ENCODE results near the gene HECTD4.
"Not testable (repeated sequence)": the region's sequence is repeated elsewhere in the genome, so short reads cannot be mapped to it uniquely, and the experiment has no call there.

HECTD4 gene

DNA sequence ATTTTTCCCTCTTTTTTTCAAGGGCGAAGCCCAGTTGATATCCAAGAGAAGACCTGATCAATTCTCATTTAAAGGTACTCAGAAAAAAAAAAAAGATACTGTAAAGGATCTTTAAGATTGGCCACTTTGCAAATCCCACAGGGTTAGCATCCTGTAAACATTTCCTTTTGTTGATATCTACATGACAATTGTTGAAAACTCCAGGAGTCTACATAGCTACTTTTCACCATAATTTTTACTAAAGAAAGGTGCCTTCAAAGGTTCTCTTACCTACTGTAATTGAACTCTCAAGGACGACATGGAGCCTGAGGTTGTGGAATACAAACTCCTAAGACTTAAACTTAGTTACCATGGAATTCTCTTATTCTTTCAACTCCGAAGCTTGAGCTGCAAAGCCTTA is 125.5 kb downstream of the HECTD4 start:
- DNase-seq: no peak

DNA sequence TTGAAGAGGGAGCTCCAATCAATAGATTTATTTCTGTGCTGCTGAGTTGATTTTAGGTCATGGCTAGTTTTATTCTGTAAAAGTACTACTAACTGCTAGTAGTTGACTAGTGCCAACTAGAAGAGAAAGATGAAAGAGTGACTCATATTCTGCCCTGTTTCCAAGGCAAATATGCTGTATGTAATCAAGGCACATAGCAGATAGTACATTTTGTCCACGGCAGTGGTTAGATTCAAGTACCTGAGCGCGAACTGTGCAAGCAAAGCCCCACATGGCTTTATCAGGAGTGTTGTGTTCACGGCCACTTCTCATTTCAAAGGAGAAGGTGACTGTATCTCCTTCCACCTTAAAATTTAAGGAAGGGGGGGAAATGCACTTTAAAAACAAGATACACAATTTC is 130.0 kb downstream of the HECTD4 start:
- DNase-seq: no peak

DNA sequence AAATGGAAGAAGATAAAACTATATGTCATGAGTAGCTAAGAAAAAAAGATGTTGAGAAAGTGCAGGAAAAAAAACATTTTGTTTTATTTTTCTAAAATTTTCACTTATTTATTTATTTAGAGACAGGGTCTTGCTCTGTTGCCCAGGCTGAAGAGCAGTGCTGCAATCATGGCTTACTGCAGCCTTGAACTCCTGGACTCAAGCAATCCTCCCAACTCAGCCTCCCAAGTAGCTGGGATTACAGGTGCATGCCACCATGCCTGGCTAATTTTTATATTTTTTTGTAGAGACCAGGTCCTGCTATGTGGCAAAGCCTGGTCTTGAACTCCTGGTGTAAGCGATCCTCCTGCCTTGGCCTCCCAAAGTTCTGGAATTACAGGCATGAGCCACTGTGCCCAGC is 137.3 kb downstream of the HECTD4 start:
- DNase-seq: not testable (repeated sequence)

DNA sequence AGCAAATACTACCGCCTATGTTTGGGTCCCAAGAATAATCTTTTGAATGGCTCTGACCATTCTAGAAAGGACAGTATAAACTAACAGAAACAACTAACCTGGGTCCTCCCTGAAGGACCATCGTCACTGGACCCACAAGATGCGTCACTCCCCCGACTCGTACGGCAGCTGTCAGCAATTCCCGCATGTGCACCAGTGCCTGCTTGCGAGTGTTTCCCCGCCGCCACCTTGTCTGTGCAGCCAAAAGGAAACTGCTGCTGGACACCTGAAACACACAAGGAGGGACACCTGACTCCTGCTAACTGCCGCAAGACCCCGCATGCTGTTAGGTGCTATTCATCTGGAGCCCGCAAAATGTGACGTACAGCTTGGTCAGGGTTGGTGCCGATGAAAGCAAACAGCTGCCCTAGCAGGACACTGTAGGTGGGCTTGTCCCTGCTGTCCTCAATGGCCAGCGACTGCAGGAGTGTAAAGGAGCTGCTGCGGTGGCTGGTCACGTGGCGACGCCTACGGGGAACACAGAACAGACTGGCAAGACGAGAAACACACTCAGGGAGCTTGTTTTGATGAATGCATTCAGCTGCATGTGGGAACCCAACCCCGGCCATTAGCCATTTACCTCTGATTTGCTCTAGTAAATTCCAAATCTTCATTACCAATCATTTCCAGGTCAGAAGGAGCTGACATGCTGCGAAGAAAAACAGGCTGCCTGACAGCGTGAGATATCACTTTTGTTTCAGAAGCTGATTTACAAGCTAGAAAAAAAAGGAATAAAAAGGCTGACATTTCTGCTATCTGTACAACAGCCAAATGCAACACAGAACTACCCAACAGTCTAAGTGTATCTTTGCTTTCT is 138.7 kb downstream of the HECTD4 start:
- DNase-seq: no peak

DNA sequence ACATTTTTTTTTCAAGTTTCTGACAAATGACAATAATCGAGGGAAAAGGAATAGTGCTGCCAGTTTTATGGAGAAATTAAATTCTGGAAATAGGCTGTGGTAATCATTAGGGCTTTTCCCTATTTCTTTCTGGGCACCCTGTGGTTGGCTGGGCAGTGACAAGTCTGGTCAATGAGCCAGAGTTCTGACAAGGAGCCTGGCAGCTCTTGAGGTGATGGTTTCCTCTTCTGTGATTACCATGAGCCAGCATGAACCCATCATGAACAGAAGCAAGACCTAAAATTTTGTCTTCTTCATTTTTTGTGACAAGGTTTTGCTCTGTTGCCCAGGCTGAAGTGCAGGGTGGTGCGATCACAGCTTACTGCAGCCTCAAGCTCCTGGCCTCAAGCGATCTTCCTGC is 141.1 kb downstream of the HECTD4 start:
- DNase-seq: no peak

DNA sequence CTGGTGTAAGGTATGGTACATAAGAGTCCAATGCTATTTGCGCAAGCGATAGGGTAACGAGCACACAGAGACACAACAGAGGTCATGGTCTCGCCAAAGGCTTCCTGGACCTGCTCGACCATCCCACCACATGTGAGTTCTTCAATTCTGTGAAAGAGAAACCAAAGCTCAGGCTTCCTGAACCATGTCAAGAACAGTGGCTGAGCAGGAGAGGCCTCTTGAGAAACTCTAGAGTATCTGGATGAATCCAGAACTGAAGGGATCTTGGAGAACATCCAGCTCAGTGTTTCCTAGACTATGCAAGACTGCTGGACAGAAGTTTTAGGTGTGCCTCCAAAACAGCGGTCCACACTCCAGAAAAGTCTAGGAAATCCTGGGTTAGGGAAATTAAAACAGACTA is 142.3 kb downstream of the HECTD4 start:
- DNase-seq: no peak

DNA sequence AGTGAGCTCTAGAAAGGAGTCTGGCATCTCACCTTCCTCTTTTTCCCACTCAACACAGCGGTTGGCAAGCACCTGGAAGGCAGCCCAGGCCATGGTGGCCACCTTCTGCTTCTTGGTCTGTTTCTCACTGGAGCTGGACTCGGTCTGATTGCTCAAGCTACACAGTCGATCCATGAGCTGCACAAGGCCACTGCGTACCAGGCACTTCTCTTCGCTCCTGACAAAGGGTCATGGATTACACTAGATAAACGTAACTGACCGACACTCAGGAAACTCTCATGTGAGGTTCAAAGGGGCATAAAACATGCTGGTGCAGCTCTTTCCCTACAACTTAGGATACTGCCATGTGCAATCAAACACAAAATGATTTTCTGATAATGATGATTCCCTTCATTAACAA is 143.2 kb downstream of the HECTD4 start:
- DNase-seq: no peak

DNA sequence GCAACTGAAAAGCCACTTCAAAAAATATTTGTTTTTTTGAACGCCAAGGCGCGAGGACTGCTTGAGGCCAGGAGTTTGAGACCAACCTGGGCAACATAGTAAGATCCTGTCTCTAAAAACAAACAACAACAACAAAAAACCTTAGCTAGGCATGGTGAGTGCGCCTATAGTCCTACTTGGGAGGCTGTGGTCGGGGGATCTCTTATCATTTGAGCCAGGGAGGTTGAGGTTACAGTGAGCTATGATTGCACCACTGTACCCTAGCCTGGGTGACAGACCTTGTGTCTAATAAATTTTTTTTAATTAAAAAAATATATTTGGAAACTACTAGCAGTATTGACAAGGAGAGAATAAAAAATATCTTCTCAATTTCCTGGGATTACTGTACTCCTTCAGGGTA is 143.8 kb downstream of the HECTD4 start:
- DNase-seq: no peak

DNA sequence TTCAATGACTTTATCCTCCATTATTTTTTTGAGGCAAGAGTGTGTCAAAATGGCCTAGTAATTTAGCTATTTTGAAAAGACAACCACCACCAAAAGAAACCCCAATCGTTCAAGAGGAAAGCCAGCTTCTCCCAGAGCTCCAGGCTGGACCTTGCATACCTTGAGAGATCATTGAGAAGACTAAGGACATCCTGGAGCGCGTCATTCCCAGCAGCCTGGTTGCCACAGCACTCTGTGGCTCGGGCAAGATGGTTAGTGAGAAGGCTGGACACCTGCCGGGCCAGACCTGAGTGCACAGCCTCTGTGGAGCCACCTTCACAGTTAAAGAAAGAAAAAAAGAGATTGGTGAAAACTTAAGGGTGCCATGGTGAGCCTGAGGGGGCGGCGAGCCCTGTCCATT is 145.4 kb downstream of the HECTD4 start:
- DNase-seq: no peak

DNA sequence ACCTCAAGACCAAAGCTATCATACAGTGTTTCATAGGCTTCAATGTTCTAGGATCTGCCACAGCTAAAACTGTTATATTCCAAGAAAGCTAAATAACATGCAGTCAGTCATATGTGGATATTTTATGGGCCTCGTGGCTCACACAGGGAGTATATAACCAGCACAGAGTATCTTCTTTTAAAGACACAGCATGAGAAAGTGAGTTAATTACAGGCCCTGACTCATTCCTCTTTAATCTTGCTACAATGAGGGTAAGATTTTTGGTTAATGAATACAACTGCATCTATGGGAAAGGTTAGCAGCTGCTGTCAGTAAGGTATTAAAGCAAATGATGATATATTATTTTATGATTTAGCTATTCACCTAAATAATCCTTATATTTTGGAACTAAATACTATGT is 145.8 kb downstream of the HECTD4 start:
- no peak for DNase-seq

DNA sequence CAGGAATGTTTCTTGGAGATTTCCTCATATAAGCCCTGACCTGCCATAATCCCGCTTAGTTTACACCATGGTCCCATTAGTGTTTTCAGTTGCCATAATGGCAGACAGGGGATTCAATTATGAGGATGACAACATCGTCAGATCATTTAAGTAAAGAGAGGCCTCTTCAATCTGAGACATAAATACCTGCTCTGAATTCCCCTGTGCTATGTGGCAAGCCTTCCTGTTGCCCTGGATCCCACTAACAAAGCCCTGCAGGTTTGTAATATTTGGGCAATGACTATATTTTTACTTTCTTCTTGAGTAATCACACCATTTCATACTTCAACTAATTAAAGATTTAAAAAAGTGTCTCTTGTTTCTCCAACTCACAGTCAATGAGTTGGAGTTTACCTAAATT is 147.9 kb downstream of the HECTD4 start:
- DNase-seq: no peak

DNA sequence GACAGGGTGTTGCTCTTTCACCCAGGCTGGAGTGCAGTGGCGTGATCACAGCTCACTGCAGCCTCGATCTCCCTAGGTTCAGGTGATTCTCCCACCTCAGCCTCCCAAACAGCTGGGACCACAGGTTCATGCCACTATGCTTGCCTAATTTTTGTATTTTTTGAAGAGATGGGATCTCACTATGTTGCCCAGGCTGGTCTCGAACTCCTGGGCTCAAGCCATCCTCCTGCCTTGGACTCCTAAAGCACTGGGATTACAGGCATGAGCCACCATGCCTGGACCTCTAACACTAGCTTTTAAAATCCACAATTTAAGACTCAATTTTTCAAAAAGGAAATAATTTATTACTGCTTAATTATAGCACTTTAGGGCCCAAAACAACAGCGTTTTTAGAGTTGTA is 149.0 kb downstream of the HECTD4 start:
- no peak for DNase-seq

DNA sequence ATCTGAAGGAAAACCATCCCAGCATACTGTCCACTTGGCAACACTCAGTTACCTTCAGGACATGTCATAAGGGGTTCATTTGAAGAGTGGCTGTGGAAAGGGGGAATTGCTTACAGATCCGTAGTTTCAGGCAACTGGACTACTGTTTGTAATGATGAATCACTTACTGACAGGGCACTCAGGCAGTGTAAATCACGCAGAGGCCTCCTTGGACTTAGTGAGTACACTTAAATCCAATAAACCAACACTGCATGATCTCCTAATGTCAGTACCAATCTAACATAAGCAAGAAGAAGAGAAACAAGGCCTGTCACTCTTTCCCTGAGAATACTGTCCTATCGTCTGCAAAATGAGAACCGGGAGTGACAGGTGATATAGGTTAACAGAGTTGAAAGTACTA is 152.1 kb downstream of the HECTD4 start:
- no peak for DNase-seq

DNA sequence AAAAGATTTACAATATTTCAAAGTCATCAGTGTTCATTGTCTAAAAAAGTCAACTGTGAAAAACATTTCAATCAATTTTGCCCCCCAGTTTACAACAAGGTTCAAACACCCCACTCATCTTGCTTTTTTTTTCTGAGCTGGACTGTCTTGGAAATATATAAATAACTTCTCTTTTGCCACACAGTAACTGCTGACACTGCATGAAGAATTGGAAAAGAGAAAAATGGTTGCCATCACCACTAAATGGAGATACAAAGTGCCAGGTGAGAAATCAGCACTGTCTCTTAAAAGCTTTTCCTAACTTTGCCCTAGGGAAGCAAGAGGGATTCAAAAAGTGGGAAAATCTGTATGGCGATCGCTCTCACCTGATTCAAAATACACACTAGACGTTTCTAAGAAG is 155.5 kb downstream of the HECTD4 start:
- no peak for DNase-seq

DNA sequence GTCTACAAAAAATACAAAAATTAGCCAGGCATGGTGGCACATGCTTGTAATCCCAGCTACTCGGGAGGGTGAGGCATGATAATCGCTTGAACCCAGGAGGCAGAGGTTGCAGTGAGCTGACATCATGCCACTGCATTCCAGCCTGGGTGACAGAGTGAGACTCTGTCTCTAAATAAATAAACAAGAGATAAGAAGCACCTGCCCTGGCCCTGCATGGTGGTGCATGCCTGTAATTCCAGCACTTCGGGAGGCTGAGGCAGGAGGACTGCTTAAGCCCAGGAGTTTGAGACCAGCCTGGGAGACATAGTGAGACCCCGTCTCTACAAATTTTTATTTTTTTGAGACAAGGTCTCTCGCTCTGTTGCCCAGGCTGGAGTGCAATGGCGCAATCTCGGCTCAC is 161.6 kb downstream of the HECTD4 start:
- not testable (repeated sequence) for DNase-seq

DNA sequence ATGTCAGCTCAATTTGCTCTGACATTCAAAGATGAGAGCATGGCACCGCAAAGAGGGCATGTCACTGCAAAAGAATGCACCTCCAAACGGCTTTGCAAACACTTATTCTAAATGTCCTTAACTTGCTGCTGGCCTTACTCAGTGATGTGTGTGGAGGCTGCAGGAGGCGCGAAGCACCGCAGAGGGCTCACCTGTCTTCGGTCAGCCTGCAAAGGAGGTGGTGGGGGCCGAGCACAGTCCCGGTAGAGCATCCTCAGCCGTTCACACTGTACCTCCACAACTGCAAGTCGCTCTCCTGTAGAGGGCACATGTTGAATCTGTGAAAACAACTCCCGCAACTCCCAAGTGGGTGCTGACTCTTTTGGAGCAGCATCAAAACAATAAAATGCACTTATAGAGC is 163.0 kb downstream of the HECTD4 start:
- no peak for DNase-seq

DNA sequence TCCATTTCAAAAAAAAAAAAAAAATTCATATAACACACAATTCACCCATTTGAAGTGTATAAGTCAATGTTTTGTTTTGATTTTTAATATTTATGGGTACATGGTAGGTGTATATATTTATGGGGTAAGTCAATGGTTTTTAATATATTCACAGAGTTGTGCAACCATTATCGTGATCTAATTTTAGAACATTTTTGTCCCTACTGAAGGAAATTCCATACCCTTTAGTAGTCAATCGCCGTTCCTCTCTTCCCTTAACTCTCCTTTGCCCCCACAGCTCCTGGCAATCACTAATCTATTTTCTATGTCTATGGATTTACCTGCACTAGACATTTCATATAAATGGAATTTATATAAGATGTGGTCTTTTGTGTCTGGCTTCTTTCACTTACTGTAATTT is 164.1 kb downstream of the HECTD4 start:
- no peak for DNase-seq

DNA sequence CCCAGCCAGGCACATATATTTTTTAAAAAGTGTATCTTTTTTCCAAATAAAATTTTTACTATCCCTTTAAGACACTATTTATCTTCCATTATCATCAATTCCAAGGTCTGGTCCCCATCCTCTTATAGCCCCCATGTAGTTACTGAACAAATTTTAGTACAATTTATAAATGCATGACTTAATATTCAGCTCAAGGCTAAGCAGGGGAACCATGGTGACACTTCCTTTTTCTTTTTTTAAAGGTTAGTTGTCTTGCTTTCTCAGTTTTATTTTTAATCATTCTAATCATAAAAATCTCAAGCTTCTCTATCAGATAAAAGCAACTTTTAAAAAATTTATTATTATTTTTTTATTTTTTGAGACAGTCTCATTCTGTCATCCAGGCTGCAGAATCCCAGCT is 164.6 kb downstream of the HECTD4 start:
- DNase-seq: no peak

DNA sequence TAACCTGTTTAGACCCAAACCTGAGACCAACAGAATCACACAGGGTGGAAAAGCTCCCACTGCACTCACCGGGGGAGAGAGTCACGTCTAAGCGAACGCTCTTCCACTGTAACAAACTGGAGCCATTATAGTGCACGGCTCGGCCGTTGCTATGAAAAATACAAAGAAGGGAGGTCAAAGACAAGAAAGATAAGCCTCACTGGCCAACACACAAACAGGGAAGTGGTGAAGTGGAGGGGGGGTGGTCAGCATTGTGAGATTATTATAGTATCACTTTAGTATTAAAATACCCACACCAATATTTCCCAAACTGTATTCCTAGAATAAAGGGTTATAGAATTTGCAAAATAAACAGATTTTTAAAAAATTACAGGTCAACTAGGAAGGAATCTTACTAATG is 166.0 kb downstream of the HECTD4 start:
- no peak for DNase-seq

DNA sequence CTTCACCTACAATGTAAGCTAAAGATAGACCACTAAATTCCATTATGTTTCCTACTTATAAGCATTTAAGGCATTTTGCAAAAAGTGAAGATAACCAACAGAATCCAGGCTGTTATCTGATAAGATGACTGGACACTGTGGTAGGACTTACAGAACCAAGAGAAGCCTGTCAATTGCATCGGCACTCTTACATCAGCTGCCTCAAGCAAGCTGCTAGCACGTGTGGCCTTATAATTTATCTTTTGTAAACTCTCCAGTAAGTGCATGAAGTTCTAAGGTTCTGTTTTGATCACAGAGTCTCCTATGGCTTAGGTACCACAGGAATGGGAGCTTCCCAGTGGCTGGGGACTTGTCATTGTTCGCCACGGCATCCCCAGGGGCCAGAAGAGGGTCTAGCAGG is 168.2 kb downstream of the HECTD4 start:
- DNase-seq: no peak

DNA sequence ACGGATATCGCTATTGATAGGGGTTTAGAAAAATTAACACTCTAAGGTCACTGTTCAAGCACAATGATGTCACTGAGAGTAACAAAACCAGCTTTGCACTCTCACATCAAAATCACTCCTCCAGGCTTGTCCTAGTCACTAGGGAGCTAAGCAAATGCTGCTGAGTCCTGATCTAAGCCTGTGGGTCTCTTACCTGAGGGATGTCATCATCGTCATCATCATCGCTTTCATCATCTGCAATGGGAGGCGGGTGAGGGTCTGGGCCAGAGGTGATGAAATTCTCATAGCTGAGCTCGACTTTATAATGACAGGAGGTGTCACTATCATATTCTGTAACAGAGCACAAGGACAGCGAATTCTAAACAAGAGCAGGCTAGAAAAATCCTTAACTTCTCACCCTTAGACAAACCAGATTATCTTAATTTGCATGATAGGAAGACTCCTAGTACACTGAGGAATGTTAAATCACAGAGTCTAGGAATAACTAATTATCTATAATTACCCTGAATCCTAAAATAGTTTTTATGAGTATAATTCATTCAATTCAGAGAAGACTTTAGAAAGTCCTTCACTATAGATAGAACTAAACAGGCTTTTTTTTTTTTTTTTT is 173.8 kb downstream of the HECTD4 start:
- DNase-seq: no peak

DNA sequence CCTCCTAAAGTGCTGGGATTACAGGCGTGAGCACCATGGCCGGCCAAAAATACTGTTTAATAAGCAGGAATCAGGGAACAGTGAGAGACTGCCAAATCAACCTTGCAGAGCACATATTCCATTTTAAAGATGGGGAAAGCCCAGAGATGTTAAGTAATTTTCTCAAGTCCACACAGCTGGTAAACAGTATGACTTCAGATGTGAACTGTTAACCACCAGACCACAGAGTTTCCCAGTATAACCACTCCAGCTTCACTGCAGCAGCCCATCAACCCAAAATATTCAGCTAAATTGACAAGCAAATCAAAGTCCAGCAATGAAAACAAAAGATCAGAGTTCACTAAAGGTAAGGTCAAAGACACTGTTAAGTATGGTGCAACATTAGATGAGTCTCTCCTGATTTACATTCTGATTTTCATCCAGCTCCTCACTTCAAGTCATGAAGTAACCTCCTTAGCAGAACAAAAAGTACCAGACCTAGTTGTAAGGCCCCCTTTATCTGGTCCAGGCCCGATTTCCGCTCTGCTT is 174.8 kb downstream of the HECTD4 start:
- DNase-seq: no peak

DNA sequence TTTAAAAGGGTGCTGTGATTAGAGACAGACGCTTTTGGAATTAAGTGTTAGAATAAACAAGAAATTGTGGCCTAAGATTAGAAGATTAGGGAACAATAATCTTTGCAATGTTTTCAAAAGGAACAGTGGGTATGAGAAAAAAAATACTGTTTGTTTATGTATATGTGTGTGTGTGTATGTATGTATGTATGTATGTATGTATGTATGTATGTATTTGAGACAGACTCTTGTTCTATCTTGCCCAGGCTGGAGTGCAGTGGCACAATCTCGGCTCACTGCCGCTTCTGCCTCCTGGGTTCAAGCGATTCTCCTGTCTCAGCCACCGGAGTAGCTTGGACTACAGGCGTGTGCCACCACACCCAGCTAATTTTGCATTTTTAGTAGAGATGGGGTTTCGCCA is 175.3 kb downstream of the HECTD4 start:
- DNase-seq: no peak

DNA sequence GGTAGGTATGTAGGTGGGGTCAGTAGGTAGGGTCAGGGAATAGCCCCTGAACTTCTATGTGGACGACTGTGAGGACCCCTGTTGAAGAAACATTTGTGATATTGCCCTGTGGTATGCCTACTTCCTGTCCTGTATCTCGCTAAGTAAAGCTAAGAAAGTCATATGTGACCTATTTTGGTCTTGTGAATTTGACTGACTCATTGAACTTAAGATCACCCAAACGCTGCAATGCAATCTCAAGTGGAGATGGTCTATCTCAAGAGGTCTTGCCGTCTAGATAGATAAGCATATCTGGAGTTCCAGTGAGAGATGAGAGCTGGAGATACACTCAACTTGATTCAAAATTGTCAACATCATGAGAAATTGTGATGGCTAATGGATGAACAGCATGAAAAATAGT is 183.1 kb downstream of the HECTD4 start:
- DNase-seq: no peak

All from inflammatory macrophage (primary cell).